Adrenal gland (tissue), 12 donors: Measurements from ENCODE around the gene NRXN3. TPM values are rescaled to one million over a fixed set of nuclear protein-coding genes. Genes with fewer than 3 reads are reported as not detected.

Experiments
- DNase-seq, 7 donors: peaks; one replicate each; pipeline ENCODE4 v3.0.0-alpha.2; 2019 to 2020
- H3K27ac ChIP-seq, 5 donors: fragments of 200-600 bp; sonication (generic) in 4 of 5; 1 replicate in 3 of 5; 2 replicates in 2 of 5; pipeline versions ENCODE4 v1.5.1 to v1.8.0; 2016 to 2020; ENCODE audit warnings: mild to moderate bottlenecking in 1 of 5
- H3K27me3 ChIP-seq: fragments of 200-600 bp; 2 replicates; pipeline ENCODE4 v1.8.0; 2021
- H3K36me3 ChIP-seq, 2 donors: fragments of 200-600 bp; replicated peaks in 1 of 2; 1 replicate in 1 of 2; 2 replicates in 1 of 2; pipeline versions ENCODE4 v1.5.1 to v1.8.0; 2018 to 2022
- H3K4me1 ChIP-seq, 2 donors: fragments of 200-600 bp; replicated peaks in 1 of 2; 1 replicate in 1 of 2; 2 replicates in 1 of 2; pipeline versions ENCODE4 v1.5.1 to v1.8.0; 2018 to 2021
- H3K4me3 ChIP-seq, 4 donors: fragments of 200-600 bp; sonication (generic) in 3 of 4; one replicate each; pipeline ENCODE4 v1.5.1; 2016 to 2018
- H3K9me3 ChIP-seq, 3 donors: fragments of 200-600 bp; sonication (generic) in 1 of 3; replicated peaks in 1 of 3; 1 replicate in 2 of 3; 2 replicates in 1 of 3; pipeline versions ENCODE4 v1.5.1 to v1.8.0; 2016 to 2021
- CTCF ChIP-seq, 6 experiments: fragments of 450-650 bp in 4 of 6; fragments of 200-600 bp in 2 of 6; sonication (generic) in 1 of 6; IDR thresholded peaks; 1 replicate in 5 of 6; 2 replicates in 1 of 6; pipeline versions ENCODE4 v1.5.1 to v1.8.0; 2016 to 2021; ENCODE audit warnings: antibody characterized with exemption in 6 of 6, mild to moderate bottlenecking in 2 of 6, moderate library complexity in 1 of 6
- POLR2A ChIP-seq, 2 donors: fragments of 450-650 bp; IDR thresholded peaks; one replicate each; pipeline ENCODE4 v1.6.1; 2017; ENCODE audit warnings: antibody characterized with exemption in 2 of 2, mild to moderate bottlenecking in 2 of 2, moderate library complexity in 1 of 2
- WGBS, 4 donors: extraction: QIAGEN DNeasy Blood & Tissue Kit in 2 of 4; methylation state at CpG; one replicate each; pipeline versions ENCODE4 v1.1.5 to v1.1.7; 2013 to 2017; 5-methylcytosine and 5-hydroxymethylcytosine counted together
- intact Hi-C, 2 donors: fragments of 100-400 bp; cut with DNase I; formaldehyde crosslinking; loops; one replicate each; pipeline versions ENCODE4 v1.14.1 to v1.15.0; 2022 to 2023
- polyA plus RNA-seq, 3 donors: library from polyadenylated mRNA; stranded (reverse); fragments of 200-250 nt in 2 of 3; fragments of 350-450 nt in 1 of 3; fragmentation: Illumina TruSeq in 1 of 3; extraction: RNeasy Lipid Tissue Mini Kit (QIAGEN cat#74804) in 1 of 3; gene quantifications; one replicate each; pipeline ENCODE4 v1.2.3, GENCODE V29; 2013 to 2014
- total RNA-seq, 9 donors: library from RNA; depleted of rRNA in 4 of 9; stranded (reverse); fragments of >200 nt in 4 of 9; fragments of 120-200 nt in 1 of 9; fragmentation: NEBNext Ultra II Directional in 1 of 9; extraction: Animal tissue kit (Norgen Biotek cat#: 25700) in 1 of 9; gene quantifications; one replicate each; pipeline versions ENCODE4 v1.1.0 to v1.2.4, GENCODE V29; 2013 to 2023
- donor health status: healthy with polysubstance abuse.
- donor health status: Bipolar disorder and iron deficiency.
- donor health status: DM: yes; HTN: yes; CAD: no.
- donor health status: DM: no; HTN: no; CAD: no.
- donor health status: DM: no; HTN: no; CAD: no.
- donor health status: DM: yes; HTN: yes; CAD: no.

The NRXN3 gene
- total and polyA plus RNA-seq, 12 donors, result 0.09 to 8.5 (median 1.6) TPM

- intact Hi-C loops, result no loop called here
- Histone ChIP-seq H3K4me1 (no peaks in the 10 kb centered on the region), H3K27me3 (no peaks in the 10 kb centered on the region), H3K4me3 (no peak overlapping the region), H3K9me3 (no peaks in the 10 kb centered on the region), H3K36me3 (no peaks in the 10 kb centered on the region), H3K27ac (no peak overlapping the region)
- no peak for DNase-seq
- TF ChIP-seq CTCF (IDR thresholded peaks at IDR 0.05) (no peak), POLR2A (IDR thresholded peaks at IDR 0.05) (no peak)
- WGBS, 4 donors, result 62 to 77% (median 70%) methylated on average over 3 of the region's 3 CpGs
Measured at GRCh38 chr14:79542121-79542520, 1371.9 kb downstream of the NRXN3 start.

GRCh38 chr14:79543348-79543747 is 1373.2 kb downstream of the NRXN3 start:
- intact Hi-C loops, result no loop called here
- DNase-seq, result no peak
- H3K4me3 ChIP-seq, result no peak overlapping the region
- TF ChIP-seq CTCF (IDR thresholded peaks at IDR 0.05) (no peak), POLR2A (IDR thresholded peaks at IDR 0.05) (no peak)
- no peaks in the 10 kb centered on the region for H3K4me1 ChIP-seq
- no peak overlapping the region for H3K27ac ChIP-seq
- H3K9me3 ChIP-seq, result no peaks in the 10 kb centered on the region
- H3K36me3 ChIP-seq, result no peaks in the 10 kb centered on the region
- no peaks in the 10 kb centered on the region for H3K27me3 ChIP-seq
- WGBS, 4 donors, result 48 to 63% (median 55%) methylated on average over 1 of the region's 1 CpG

- 60 to 75% (median 69%) methylated on average over 7 of the region's 7 CpGs for WGBS, 4 donors
- Histone ChIP-seq H3K4me3 (no peak overlapping the region), H3K36me3 (no peaks in the 10 kb centered on the region), H3K27me3 (no peaks in the 10 kb centered on the region), H3K9me3 (no peaks in the 10 kb centered on the region), H3K4me1 (no peaks in the 10 kb centered on the region), H3K27ac (no peak overlapping the region)
- DNase-seq, result no peak
- intact Hi-C loops, result no loop called here
- TF ChIP-seq CTCF (IDR thresholded peaks at IDR 0.05) (peak in 2 of 6 experiments; percentile 21 to 27), POLR2A (IDR thresholded peaks at IDR 0.05) (no peak)
Measured at GRCh38 chr14:79543967-79544697, 1374.0 kb downstream of the NRXN3 start.

GRCh38 chr14:79544698-79545070 is 1374.5 kb downstream of the NRXN3 start:
- 64 to 78% (median 68%) methylated on average over 1 of the region's 1 CpG for WGBS, 4 donors
- H3K4me3 ChIP-seq, result no peak overlapping the region
- no peak for DNase-seq
- intact Hi-C loops, result no loop called here
- TF ChIP-seq CTCF (IDR thresholded peaks at IDR 0.05) (no peak), POLR2A (IDR thresholded peaks at IDR 0.05) (no peak)
- no peak overlapping the region for H3K27ac ChIP-seq
- H3K4me1 ChIP-seq, result no peaks in the 10 kb centered on the region
- H3K27me3 ChIP-seq, result no peaks in the 10 kb centered on the region
- H3K9me3 ChIP-seq, result no peaks in the 10 kb centered on the region
- no peaks in the 10 kb centered on the region for H3K36me3 ChIP-seq
